ENCODE data around the gene FZD1.
"Not testable (repeated sequence)": the region's sequence is repeated elsewhere in the genome, so short reads cannot be mapped to it uniquely, and the experiment has no call there.

Gene FZD1

GRCh38 chr7:91297939-91298338, 33.7 kb downstream of the FZD1 start:
- no peak for DNase-seq (ENCODE audit: low spot score)

- DNase-seq (ENCODE audit: low spot score): no peak
Measured at GRCh38 chr7:91299952-91300775, 35.9 kb downstream of the FZD1 start.

GRCh38 chr7:91302794-91303193, 38.6 kb downstream of the FZD1 start:
- DNase-seq (ENCODE audit: low spot score): no peak

- DNase-seq (ENCODE audit: low spot score): no peak
Measured at GRCh38 chr7:91306266-91306665, 42.0 kb downstream of the FZD1 start.

GRCh38 chr7:91307467-91307866, 43.2 kb downstream of the FZD1 start:
- no peak for DNase-seq (ENCODE audit: low spot score)

GRCh38 chr7:91308191-91308590, 44.0 kb downstream of the FZD1 start:
- DNase-seq (ENCODE audit: low spot score): not testable (repeated sequence)

- DNase-seq (ENCODE audit: low spot score): no peak
Measured at GRCh38 chr7:91310830-91311460, 46.7 kb downstream of the FZD1 start.

GRCh38 chr7:91311839-91312238, 47.6 kb downstream of the FZD1 start:
- no peak for DNase-seq (ENCODE audit: low spot score)

GRCh38 chr7:91313113-91313512, 48.9 kb downstream of the FZD1 start:
- no peak for DNase-seq (ENCODE audit: low spot score)

GRCh38 chr7:91314591-91315323, 50.5 kb downstream of the FZD1 start:
- DNase-seq (ENCODE audit: low spot score): no peak

- no peak for DNase-seq (ENCODE audit: low spot score)
Measured at GRCh38 chr7:91316426-91316825, 52.2 kb downstream of the FZD1 start.

- DNase-seq (ENCODE audit: low spot score): no peak
Measured at GRCh38 chr7:91319351-91319750, 55.1 kb downstream of the FZD1 start.

GRCh38 chr7:91320366-91321078, 56.3 kb downstream of the FZD1 start:
- DNase-seq (ENCODE audit: low spot score): no peak
